Neural cell (in vitro differentiated cells): ENCODE data around the gene STRA6. TPM values are rescaled to one million over a fixed set of nuclear protein-coding genes. Genes with fewer than 3 reads are reported as not detected.

ENCODE experiments used
- H2AFZ ChIP-seq: fragments of 200-600, 300-800 bp; sonication (generic), shearing (Covaris generic); 2 replicates; pipeline ENCODE4 v1.6.0; 2014; ENCODE audit warnings: low read depth, mild to moderate bottlenecking, antibody characterized with exemption, low read length, moderate library complexity
- H3F3A ChIP-seq: fragments of 200-600 bp; shearing (Covaris generic); 2 replicates; pipeline ENCODE4 v1.6.1; 2016; ENCODE audit warnings: mild to moderate bottlenecking, moderate library complexity, mixed read lengths, antibody characterized with exemption, low read length; ENCODE audit not compliant: insufficient read depth, poor library complexity, severe bottlenecking
- H3K27ac ChIP-seq: fragments of 200-600, 300-800 bp; sonication (generic), shearing (Covaris generic); 2 replicates; pipeline ENCODE4 v1.5.1; 2014; ENCODE audit warnings: mild to moderate bottlenecking, low read length, moderate library complexity
- H3K27me3 ChIP-seq: fragments of 300-800, 200-600 bp; sonication (generic), shearing (Covaris generic); 2 replicates; pipeline ENCODE4 v1.6.0; 2014; ENCODE audit warnings: mild to moderate bottlenecking, low read depth, low read length, moderate library complexity; ENCODE audit not compliant: insufficient read depth
- H3K36me3 ChIP-seq: fragments of 300-800, 200-600 bp; sonication (generic), shearing (Covaris generic); 2 replicates; pipeline ENCODE4 v1.5.1; 2014; ENCODE audit warnings: mild to moderate bottlenecking, antibody characterized with exemption, low read length, moderate library complexity; ENCODE audit not compliant: insufficient read depth
- H3K4me2 ChIP-seq: fragments of 300-800, 200-600 bp; sonication (generic), shearing (Covaris generic); 2 replicates; pipeline ENCODE4 v1.6.0; 2014; ENCODE audit warnings: mild to moderate bottlenecking, low read length
- H3K4me3 ChIP-seq: fragments of 300-800, 200-600 bp; sonication (generic), shearing (Covaris generic); 2 replicates; pipeline ENCODE4 v1.5.1; 2014; ENCODE audit warnings: mild to moderate bottlenecking, low read length, moderate library complexity
- H3K79me2 ChIP-seq: fragments of 200-600 bp; shearing (Covaris generic); replicated peaks from 2 replicates; pipeline ENCODE4 v1.6.0; 2014; ENCODE audit warnings: mild to moderate bottlenecking, low read length, moderate library complexity; ENCODE audit not compliant: insufficient read depth
- H3K9ac ChIP-seq: fragments of 300-800, 200-600 bp; sonication (generic), shearing (Covaris generic); 2 replicates; pipeline ENCODE4 v1.6.1; 2016; ENCODE audit warnings: mild to moderate bottlenecking, low read length, mixed read lengths
- H3K9me2 ChIP-seq: fragments of 200-600 bp; shearing (Covaris generic); 2 replicates; pipeline ENCODE4 v1.6.1; 2016; ENCODE audit warnings: mild to moderate bottlenecking, low read length, mixed read lengths; ENCODE audit not compliant: insufficient read depth
- H3K9me3 ChIP-seq: fragments of 200-600, 300-800 bp; sonication (generic), shearing (Covaris generic); 2 replicates; pipeline ENCODE4 v1.6.1; 2016; ENCODE audit warnings: mild to moderate bottlenecking, mixed run types, low read length, moderate library complexity, mixed read lengths
- H4K20me1 ChIP-seq: fragments of 200-600 bp; shearing (Covaris generic); 2 replicates; pipeline ENCODE4 v1.6.1; 2016; ENCODE audit warnings: mild to moderate bottlenecking, mixed run types; ENCODE audit not compliant: insufficient read depth
- CTCF ChIP-seq: fragments of 450-650 bp; IDR thresholded peaks from 2 replicates; pipeline ENCODE4 v1.5.1; 2014; ENCODE audit warnings: antibody characterized with exemption, mild to moderate bottlenecking, moderate library complexity; ENCODE audit not compliant: poor library complexity, severe bottlenecking
- EP300 ChIP-seq: fragments of 450-650 bp; conservative IDR thresholded peaks from 2 replicates; pipeline ENCODE4 v1.6.1; 2014; ENCODE audit warnings: antibody characterized with exemption, mild to moderate bottlenecking, moderate library complexity; ENCODE audit not compliant: poor library complexity, severe bottlenecking
- EZH2 ChIP-seq: fragments of 200-600, 300-800 bp; shearing (Covaris generic), sonication (generic); IDR thresholded peaks from 2 replicates; pipeline ENCODE4 v1.6.1; 2014; ENCODE audit warnings: antibody characterized with exemption, low read length, borderline replicate concordance, mild to moderate bottlenecking; ENCODE audit not compliant: insufficient read depth, poor library complexity, severe bottlenecking
- MXI1 ChIP-seq: fragments of 450-650 bp; conservative IDR thresholded peaks from 2 replicates; pipeline ENCODE4 v1.6.1; 2014; ENCODE audit warnings: antibody characterized with exemption, mild to moderate bottlenecking; ENCODE audit not compliant: poor library complexity, severe bottlenecking
- POLR2AphosphoS5 ChIP-seq: IDR thresholded peaks from 2 replicates; pipeline ENCODE4 v1.6.1; 2012
- RAD21 ChIP-seq: fragments of 450-650 bp; conservative IDR thresholded peaks from 2 replicates; pipeline ENCODE4 v1.6.1; 2014; ENCODE audit warnings: antibody characterized with exemption, mild to moderate bottlenecking, moderate library complexity
- REST ChIP-seq: IDR thresholded peaks from 2 replicates; pipeline ENCODE4 v1.6.1; 2012; ENCODE audit warnings: borderline replicate concordance
- SMC3 ChIP-seq: fragments of 450-650 bp; conservative IDR thresholded peaks from 2 replicates; pipeline ENCODE4 v1.6.1; 2014; ENCODE audit warnings: antibody characterized with exemption, mild to moderate bottlenecking, moderate library complexity; ENCODE audit not compliant: poor library complexity
- TAF1 ChIP-seq: IDR thresholded peaks from 2 replicates; pipeline ENCODE4 v1.6.1; 2012; ENCODE audit warnings: low read depth
- polyA plus RNA-seq: library from polyadenylated mRNA; depleted of rRNA; stranded (reverse); fragments of >200 nt; gene quantifications from 2 replicates; pipeline ENCODE4 v1.2.3, GENCODE V29; 2014

Gene STRA6
- polyA plus RNA-seq, 1 donor from 2014 or later, result 4.4 TPM

- Histone ChIP-seq H3K9me2 (no peaks in the 10 kb centered on the region), H3K79me2 (no peaks in the 10 kb centered on the region), H3K4me3 (no peak overlapping the region), H3K4me2 (no peak overlapping the region), H2AFZ (no peak overlapping the region), H3K36me3 (no peaks in the 10 kb centered on the region), H3K9ac (no peak overlapping the region), H3K9me3 (no peaks in the 10 kb centered on the region), H3F3A (no peaks in the 10 kb centered on the region), H4K20me1 (no peaks in the 10 kb centered on the region), H3K27ac (no peak overlapping the region), H3K27me3 (no peaks in the 10 kb centered on the region)
- TF ChIP-seq SMC3 (no peak), EP300 (no peak), EZH2 (no peak), MXI1 (no peak), RAD21 (no peak), CTCF (no peak), REST (no peak), POLR2AphosphoS5 (no peak), TAF1 (no peak)
Observed at GRCh38 chr15:74175271-74176191, 27.1 kb downstream of the STRA6 start.

- Histone ChIP-seq H2AFZ (no peak overlapping the region), H3K9me3 (no peaks in the 10 kb centered on the region), H3K4me3 (no peak overlapping the region), H3K9ac (no peak overlapping the region), H3K9me2 (no peaks in the 10 kb centered on the region), H3K27me3 (no peaks in the 10 kb centered on the region), H3K36me3 (no peaks in the 10 kb centered on the region), H3K27ac (no peak overlapping the region), H3F3A (no peaks in the 10 kb centered on the region), H3K4me2 (no peak overlapping the region), H4K20me1 (no peaks in the 10 kb centered on the region), H3K79me2 (no peaks in the 10 kb centered on the region)
- no peak for TF ChIP-seq EZH2
- no peak for TF ChIP-seq REST
- TF ChIP-seq EP300, result no peak
- no peak for TF ChIP-seq SMC3
- no peak for TF ChIP-seq TAF1
- TF ChIP-seq POLR2AphosphoS5, result no peak
- TF ChIP-seq MXI1, result no peak
- no peak for TF ChIP-seq CTCF
- no peak for TF ChIP-seq RAD21
Observed at GRCh38 chr15:74174958-74175253, 27.7 kb downstream of the STRA6 start.
